A673 (cell line): Measurements from ENCODE around the gene PIGL.

Experiments used
- EZH2 ChIP-seq: fragments of 200-600 bp; sonication (generic); IDR thresholded peaks from 2 replicates; pipeline ENCODE4 v1.6.1; 2017; ENCODE audit warnings: borderline replicate concordance, low read depth, mild to moderate bottlenecking, mixed read lengths, antibody characterized with exemption, low read length; ENCODE audit not compliant: poor library complexity, severe bottlenecking
- TF ChIP-seq, protein P1 (sequence below): fragments of 300-800, 200-600 bp; sonication (generic); conservative IDR thresholded peaks from 2 replicates; pipeline ENCODE4 v1.5.1; 2017; ENCODE audit warnings: low read depth, mild to moderate bottlenecking, antibody characterized with exemption, low read length, moderate library complexity, mixed read lengths

DNA sequence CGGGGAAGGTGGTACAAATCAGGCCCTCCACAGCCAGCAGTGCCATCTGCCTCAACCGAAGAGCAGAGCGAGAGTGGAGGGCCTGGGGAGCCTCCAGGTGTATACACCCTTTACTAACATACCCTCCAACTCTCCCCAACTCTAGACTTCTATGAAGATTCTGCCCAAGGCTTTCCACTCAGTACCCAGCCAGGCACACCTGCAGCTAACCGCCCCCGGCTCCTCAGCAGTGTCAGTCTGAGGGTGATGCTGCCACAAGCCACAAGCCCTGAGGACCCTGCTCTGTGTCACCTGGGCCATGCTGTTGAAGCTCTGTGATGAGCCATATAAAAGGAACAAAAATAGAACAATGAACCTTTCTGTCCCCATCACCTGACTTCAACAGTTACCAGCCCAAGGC, 132.4 kb downstream of the PIGL start:
- TF ChIP-seq, protein P1, sequence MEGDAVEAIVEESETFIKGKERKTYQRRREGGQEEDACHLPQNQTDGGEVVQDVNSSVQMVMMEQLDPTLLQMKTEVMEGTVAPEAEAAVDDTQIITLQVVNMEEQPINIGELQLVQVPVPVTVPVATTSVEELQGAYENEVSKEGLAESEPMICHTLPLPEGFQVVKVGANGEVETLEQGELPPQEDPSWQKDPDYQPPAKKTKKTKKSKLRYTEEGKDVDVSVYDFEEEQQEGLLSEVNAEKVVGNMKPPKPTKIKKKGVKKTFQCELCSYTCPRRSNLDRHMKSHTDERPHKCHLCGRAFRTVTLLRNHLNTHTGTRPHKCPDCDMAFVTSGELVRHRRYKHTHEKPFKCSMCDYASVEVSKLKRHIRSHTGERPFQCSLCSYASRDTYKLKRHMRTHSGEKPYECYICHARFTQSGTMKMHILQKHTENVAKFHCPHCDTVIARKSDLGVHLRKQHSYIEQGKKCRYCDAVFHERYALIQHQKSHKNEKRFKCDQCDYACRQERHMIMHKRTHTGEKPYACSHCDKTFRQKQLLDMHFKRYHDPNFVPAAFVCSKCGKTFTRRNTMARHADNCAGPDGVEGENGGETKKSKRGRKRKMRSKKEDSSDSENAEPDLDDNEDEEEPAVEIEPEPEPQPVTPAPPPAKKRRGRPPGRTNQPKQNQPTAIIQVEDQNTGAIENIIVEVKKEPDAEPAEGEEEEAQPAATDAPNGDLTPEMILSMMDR = no peak
- no peak for TF ChIP-seq EZH2
